HFFc6 (cell line): ENCODE measurements around the gene RNF13. TPM values are rescaled to one million over a fixed set of nuclear protein-coding genes. Genes with fewer than 3 reads are reported as not detected.

Experiments used
- DNase-seq: peaks from one replicate; pipeline ENCODE4 v3.0.0-alpha.2; 2018
- H3K27ac Mint-ChIP-seq: 2 replicates; pipeline ENCODE4 v1.8.0; 2020; ENCODE audit warnings: mild to moderate bottlenecking, mixed read lengths
- H3K27me3 Mint-ChIP-seq: 2 replicates; pipeline ENCODE4 v1.8.0; 2021; ENCODE audit warnings: mild to moderate bottlenecking, moderate library complexity, mixed read lengths; ENCODE audit not compliant: insufficient read depth
- H3K36me3 Mint-ChIP-seq: 2 replicates; pipeline ENCODE4 v1.8.0; 2021; ENCODE audit warnings: low read depth, mixed read lengths
- H3K4me1 Mint-ChIP-seq: 2 replicates; pipeline ENCODE4 v1.8.0; 2020; ENCODE audit warnings: low read depth, mixed read lengths
- H3K4me3 Mint-ChIP-seq: 2 replicates; pipeline ENCODE4 v1.8.0; 2020; ENCODE audit warnings: mild to moderate bottlenecking, moderate library complexity, mixed read lengths
- H3K9me3 Mint-ChIP-seq: 2 replicates; pipeline ENCODE4 v1.8.0; 2020; ENCODE audit warnings: mild to moderate bottlenecking, mixed read lengths
- total RNA-seq, 6 experiments: library from RNA; stranded (reverse); fragmentation: NEBNext Ultra II Directional; extraction: Animal tissue kit (Norgen Biotek cat#: 25700); gene quantifications; 2 replicates in 1 of 6; 3 replicates in 5 of 6; pipeline ENCODE4 v1.2.3, GENCODE V29; 2021
- TF ChIP-seq, protein P1 (sequence below): fragments of 200-600 bp; sonication (generic); IDR thresholded peaks from 2 replicates; pipeline ENCODE4 v1.5.0; 2021; ENCODE audit warnings: antibody characterized with exemption, mild to moderate bottlenecking

The RNF13 gene
- total RNA-seq, 6 experiments from 2014 or later, result 20.5 to 33.7 (median 25.7) TPM

DNA sequence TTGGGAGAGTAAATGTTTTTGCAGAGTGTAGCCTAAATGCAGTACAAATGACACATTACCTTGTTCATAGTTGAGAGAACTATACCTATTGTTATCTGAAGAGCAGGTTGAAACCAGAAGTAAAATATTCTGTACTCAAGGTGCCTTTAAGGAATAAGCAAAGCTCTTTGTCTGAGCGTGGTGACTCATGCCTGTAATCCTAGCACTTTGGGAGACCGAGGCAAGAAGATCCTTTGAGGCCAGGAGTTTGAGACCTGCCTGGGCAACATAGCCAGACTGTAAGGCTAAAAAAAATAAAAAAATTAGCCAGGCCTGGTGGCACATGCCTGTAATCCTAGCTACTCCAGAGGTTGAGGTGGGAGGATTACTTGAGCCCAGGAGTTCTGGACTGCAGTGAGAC lies 2.2 kb upstream of the RNF13 start:
- TF ChIP-seq, protein P1, sequence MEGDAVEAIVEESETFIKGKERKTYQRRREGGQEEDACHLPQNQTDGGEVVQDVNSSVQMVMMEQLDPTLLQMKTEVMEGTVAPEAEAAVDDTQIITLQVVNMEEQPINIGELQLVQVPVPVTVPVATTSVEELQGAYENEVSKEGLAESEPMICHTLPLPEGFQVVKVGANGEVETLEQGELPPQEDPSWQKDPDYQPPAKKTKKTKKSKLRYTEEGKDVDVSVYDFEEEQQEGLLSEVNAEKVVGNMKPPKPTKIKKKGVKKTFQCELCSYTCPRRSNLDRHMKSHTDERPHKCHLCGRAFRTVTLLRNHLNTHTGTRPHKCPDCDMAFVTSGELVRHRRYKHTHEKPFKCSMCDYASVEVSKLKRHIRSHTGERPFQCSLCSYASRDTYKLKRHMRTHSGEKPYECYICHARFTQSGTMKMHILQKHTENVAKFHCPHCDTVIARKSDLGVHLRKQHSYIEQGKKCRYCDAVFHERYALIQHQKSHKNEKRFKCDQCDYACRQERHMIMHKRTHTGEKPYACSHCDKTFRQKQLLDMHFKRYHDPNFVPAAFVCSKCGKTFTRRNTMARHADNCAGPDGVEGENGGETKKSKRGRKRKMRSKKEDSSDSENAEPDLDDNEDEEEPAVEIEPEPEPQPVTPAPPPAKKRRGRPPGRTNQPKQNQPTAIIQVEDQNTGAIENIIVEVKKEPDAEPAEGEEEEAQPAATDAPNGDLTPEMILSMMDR, result no peak
- H3K4me1 Mint-ChIP-seq, result peaks cover 53% of the 10 kb centered on the region
- no peaks in the 10 kb centered on the region for H3K36me3 Mint-ChIP-seq
- no peaks in the 10 kb centered on the region; the same call in 1 of the 2 replicates for H3K27me3 Mint-ChIP-seq
- DNase-seq, result no peak
- H3K27ac Mint-ChIP-seq, result no peak overlapping the region
- H3K9me3 Mint-ChIP-seq, result no peaks in the 10 kb centered on the region
- no peak overlapping the region for H3K4me3 Mint-ChIP-seq

DNA sequence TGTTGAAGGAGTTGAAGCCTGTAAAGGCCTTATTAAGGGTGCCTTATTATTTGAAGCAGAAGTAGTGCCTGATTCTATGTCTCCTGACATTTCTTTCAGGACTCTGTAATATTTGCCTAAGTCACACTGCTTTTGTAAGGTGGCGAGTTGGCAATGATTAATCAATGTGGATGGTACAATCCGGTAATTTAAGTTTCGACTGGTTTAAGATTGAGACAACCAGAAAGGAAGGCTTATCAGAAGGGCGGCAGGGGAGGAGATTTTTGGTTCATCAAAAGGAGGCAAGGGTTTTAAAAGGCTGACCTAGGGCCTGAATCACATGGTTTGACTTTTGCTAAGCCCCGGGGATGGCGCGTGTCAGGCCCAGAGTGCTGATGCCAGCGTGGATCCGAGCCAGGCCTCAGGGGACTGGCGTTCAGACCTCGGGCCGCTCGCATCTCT lies 830 bp upstream of the RNF13 start:
- peak overlapping the region; percentile 97 for H3K4me3 Mint-ChIP-seq
- H3K27ac Mint-ChIP-seq, result peak overlapping the region; percentile 99
- H3K36me3 Mint-ChIP-seq, result no peaks in the 10 kb centered on the region
- H3K27me3 Mint-ChIP-seq, result no peaks in the 10 kb centered on the region; the same call in 1 of the 2 replicates
- H3K4me1 Mint-ChIP-seq, result peaks cover 53% of the 10 kb centered on the region
- TF ChIP-seq, protein P1, result no peak
- H3K9me3 Mint-ChIP-seq, result no peaks in the 10 kb centered on the region
- no peak for DNase-seq

GRCh38 chr3:149813367-149814281 lies 609 bp downstream of the RNF13 start:
- peak overlapping the region; percentile 97 for H3K4me3 Mint-ChIP-seq
- peak; percentile 34 for DNase-seq
- H3K4me1 Mint-ChIP-seq, result peaks cover 51% of the 10 kb centered on the region
- no peaks in the 10 kb centered on the region for H3K36me3 Mint-ChIP-seq
- H3K27ac Mint-ChIP-seq, result peak overlapping the region; percentile 99
- no peaks in the 10 kb centered on the region for H3K9me3 Mint-ChIP-seq
- H3K27me3 Mint-ChIP-seq, result no peaks in the 10 kb centered on the region; the same call in 1 of the 2 replicates
- TF ChIP-seq, protein P1, result no peak

- Mint-ChIP-seq H3K4me1 (peaks cover 63% of the 10 kb centered on the region), H3K27ac (no peak overlapping the region), H3K4me3 (peak overlapping the region; percentile 97; the same call in 1 of the 2 replicates), H3K36me3 (no peaks in the 10 kb centered on the region), H3K9me3 (no peaks in the 10 kb centered on the region), H3K27me3 (no peaks in the 10 kb centered on the region; the same call in 1 of the 2 replicates)
- DNase-seq, result no peak
- TF ChIP-seq, protein P1, result no peak
Observed at GRCh38 chr3:149815321-149815720, 2.3 kb downstream of the RNF13 start.

DNA sequence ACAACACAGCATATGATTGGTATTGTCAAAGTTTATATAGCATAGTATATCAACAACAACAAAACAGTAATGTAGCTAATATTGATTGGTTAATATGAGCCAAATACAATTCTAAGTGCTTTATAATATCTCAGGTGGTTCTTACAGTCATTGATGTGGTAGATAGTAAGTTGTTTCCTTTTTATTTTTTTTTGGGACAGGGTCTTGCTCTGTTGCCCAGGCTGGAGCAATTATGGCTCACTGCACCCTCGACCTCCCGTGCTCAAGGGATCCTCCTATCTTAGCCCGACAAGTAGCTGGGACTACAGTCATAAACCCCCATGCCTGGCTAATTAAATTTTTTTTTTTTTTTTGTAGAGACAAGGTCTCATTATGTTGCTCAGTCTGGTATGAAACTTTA lies 2.7 kb downstream of the RNF13 start:
- TF ChIP-seq, protein P1, result no peak
- H3K4me3 Mint-ChIP-seq, result no peak overlapping the region
- no peak for DNase-seq
- H3K4me1 Mint-ChIP-seq, result peaks cover 67% of the 10 kb centered on the region
- H3K36me3 Mint-ChIP-seq, result no peaks in the 10 kb centered on the region
- H3K9me3 Mint-ChIP-seq, result no peaks in the 10 kb centered on the region
- no peak overlapping the region for H3K27ac Mint-ChIP-seq
- no peaks in the 10 kb centered on the region; the same call in 1 of the 2 replicates for H3K27me3 Mint-ChIP-seq
